GM10266 (cell line): ENCODE measurements around the gene DNAH1.

Experiments
- DNase-seq: peaks from one replicate; pipeline ENCODE4 v3.0.0; 2012; ENCODE audit errors: extremely low spot score
- CTCF ChIP-seq: IDR thresholded peaks from 2 replicates; pipeline ENCODE4 v1.5.1; 2012; ENCODE audit warnings: mild to moderate bottlenecking, low read depth; ENCODE audit not compliant: control insufficient read depth, insufficient read depth; ENCODE audit errors: missing control alignments

Gene DNAH1

GRCh38 chr3:52292247-52293065 lies 23.7 kb upstream of the DNAH1 start:
- DNase-seq, result no peak
- TF ChIP-seq CTCF, result no peak

DNA sequence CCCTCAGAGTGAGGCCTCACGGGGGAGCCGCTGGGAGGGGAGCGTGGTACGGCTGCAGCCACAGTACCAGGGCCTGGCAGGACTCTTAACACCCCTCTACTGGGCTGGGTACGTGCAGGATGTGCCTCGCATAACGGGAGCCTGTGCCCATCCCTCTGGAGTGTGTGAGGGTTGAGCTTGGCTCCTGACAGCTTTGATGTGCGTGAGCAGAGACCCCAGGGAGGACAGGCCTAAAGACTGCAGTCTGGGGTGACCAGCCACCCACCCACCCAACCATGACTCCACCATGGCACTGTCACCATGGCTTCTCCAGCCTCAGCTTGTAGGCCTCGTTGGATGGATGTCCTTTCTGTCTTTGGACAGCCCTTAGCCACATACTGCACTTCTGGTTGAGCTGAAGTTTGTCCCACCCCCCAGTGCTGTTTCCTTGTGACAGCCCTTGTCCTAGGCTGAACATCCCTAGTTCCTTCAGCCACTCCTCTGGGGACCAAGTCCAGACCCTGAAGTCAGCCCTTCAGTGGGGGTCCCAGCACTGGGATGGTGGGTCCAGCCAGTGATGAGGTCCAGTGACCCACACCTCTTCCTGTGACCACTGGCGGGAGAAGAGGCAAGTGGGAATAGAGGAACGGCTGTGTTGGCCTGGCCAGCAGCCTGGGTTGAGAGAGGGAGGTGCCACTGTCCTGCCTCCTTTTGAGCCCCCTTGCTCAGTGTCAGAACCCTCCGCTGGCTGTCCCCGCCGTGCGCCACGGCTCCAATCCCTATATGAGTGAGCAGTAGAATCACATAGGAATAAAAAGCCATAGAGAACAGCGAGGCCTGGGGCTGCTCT lies 22.4 kb upstream of the DNAH1 start:
- no peak for TF ChIP-seq CTCF
- no peak for DNase-seq

DNA sequence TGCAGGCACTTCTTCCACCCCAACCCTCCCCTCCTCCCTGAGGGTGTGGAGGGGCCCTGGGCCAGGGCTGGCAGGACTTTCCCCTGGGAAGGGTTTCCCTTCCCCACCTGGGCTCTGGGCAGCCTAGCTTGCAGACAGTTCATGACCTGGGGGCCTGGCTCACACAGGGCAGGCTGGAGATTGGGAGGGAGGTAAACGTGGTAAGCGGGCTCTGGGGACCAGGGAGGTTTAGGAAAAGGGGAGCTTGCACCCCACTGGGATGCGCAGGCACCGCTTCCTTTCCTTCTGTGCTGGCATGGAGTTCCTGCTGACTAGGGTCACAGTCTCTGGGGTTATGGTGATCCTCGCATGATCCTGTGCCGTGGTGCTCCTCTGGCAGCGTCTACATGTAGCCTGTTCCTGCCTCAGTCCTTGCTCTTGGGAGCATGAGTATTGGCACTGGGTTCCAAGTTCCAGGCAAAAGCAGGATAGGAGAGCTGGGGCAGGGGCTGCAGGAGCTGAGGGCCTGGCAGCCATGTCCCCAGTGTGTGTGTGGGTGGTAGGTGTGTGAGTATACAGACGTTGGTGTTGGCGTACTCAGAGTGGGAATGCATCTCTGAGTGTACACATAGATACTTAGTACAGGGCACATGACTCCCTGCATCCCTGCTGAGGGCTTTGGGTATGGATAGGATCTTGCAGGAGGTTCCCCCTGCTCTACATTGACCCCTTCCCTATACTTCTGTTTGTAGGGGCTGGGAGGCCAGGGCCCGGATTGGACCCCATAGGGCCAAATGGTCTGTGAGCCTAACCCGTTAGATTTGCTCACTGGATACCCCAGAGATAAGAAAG lies 21.6 kb upstream of the DNAH1 start:
- no peak for DNase-seq
- no peak for TF ChIP-seq CTCF

DNA sequence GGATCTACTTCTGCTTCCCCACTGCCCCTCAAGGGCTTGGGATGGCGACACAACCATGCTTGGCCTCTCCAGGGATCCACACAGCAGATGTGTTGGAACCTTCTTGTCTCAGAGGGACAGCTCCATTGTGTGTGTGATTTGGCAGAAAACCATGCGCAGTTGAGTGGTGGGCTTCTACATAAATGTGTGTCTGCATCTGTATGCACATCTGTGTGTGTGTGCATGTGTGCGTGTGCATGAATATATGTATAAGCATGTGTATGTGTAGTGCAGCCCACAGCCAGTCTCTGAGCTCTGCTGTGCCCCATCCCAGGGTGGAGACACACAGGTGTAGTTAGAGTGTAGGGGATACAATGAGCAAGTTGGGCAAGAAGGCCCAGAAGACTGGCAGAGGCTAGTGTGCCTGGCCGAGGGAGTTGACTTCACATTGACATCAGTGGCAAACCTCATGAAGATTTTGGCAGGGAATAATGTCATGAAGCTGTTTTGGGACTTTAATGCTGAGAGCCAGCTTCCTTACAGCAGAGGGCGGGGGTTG lies 20.4 kb upstream of the DNAH1 start:
- TF ChIP-seq CTCF, result no peak
- DNase-seq, result no peak

DNA sequence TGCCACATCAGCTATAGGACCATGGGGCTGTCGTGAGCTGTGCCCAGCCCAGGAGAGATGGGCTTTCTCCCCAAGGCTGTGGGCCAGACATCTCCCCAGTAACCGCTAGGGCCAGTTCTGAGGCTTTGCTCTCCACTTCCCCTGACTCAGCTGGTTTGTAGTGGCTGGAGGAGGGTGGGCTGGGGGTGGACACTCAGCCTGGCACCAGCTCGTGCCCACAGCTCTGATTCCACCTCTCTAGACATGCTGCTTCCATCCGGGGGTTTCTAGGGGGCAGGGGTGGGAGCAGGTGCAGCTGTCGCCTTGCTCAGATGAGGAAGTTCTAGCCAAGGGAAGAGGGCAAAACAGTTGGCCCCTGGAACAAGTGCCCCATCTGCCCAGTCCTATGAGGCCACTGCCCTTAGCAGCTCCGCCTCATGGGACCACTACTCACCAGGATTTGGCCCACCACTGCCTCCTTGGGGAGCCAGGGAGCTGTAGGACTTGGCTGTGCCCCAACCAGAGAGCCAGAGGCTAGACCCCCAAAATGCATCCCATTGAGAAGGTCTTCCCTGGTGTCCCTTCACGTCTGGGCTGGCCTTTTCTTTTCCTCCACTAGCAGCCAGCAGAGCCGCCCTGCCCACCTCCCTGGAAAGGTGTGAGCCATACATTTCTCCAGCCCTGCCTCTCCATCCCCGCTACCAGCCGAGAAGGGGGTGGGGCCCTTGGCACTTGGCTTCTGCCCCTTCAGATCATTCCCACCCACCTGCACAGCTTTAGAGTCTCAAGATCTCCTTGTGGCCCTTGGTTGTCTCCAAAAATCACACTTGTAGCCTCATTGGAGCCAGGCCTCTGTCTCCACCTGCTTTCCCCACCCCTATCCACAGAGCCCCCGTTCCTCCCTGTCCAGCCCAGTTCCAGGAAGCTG lies 18.6 kb upstream of the DNAH1 start:
- TF ChIP-seq CTCF, result no peak
- no peak for DNase-seq

- TF ChIP-seq CTCF, result no peak
- DNase-seq, result no peak
These were observed 17.7 kb upstream of the DNAH1 start for GRCh38 chr3:52298149-52299098.
